HG03103 (cell line): ENCODE results near the gene RCC1.
"Not testable (repeated sequence)": the region's sequence is repeated elsewhere in the genome, so short reads cannot be mapped to it uniquely, and the experiment has no call there.

ENCODE experiments used
- ATAC-seq: cut with Tn5 transposase; IDR thresholded peaks from one replicate; pipeline ENCODE4 v1.9.1; 2021; ENCODE audit warnings: low read depth; ENCODE audit not compliant: unreplicated experiment

The RCC1 gene

DNA sequence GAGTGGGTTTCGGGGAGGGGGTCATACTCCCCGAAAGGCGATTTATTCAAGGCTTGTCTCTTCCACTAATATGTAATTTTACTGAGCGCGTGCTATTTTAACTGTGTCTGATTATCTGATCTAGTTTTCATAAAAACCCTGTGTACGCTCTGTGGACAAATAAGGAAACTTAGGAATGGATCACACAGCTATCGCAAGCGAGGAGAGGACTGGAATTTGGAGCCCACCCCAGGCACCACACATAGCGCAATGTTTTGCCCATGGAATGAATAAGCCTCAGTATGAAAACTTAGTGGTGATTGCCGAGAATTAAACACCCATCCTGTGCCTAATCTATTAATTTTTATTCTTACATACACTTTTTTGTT is 76.4 kb downstream of the RCC1 start:
- ATAC-seq: no peak

DNA sequence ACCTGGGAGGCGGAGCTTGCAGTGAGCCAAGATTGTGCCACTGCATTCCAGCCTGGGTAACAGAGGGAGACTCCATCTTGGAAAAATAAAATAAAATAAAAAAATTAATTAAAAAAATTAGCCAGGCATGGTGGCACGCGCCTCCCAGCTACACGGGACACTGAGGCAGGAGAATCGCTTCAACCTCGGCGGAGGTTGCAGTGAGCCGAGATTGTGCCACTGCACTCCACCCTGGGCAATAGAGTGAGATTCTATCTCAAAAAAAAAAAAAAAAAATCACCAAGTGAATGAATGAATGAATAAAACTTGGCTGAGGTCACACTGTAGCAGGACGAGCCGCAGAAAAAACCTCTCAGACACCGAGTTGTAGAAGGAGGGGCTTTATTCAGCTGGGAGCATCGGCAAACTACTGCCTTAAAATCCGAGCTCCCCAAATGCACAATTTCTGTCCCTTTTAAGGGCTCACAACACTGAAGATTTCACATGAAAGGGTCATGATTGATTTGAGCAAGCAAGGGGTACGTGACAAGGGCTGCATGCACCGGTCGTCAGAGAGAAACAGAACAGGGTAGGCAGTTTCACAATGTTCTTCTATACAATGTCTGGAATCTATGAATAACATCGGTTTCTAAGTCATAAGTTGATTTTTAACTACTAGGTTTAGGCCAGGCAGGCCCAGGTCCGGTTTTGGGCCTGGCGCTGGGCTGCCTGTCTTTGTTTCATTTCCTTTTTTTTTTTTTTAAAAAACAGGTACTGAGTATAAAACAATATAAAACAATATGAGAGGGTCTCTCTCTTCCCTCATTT is 80.9 kb downstream of the RCC1 start:
- not testable (repeated sequence) for ATAC-seq
